GM19099 (cell line): ENCODE results near the gene ARL15.

ENCODE experiments used
- POLR2A ChIP-seq: IDR thresholded peaks from 3 replicates; pipeline ENCODE4 v1.6.1; 2011; ENCODE audit warnings: low read depth; ENCODE audit not compliant: insufficient read length; ENCODE audit errors: extremely low read depth

ARL15 gene

DNA sequence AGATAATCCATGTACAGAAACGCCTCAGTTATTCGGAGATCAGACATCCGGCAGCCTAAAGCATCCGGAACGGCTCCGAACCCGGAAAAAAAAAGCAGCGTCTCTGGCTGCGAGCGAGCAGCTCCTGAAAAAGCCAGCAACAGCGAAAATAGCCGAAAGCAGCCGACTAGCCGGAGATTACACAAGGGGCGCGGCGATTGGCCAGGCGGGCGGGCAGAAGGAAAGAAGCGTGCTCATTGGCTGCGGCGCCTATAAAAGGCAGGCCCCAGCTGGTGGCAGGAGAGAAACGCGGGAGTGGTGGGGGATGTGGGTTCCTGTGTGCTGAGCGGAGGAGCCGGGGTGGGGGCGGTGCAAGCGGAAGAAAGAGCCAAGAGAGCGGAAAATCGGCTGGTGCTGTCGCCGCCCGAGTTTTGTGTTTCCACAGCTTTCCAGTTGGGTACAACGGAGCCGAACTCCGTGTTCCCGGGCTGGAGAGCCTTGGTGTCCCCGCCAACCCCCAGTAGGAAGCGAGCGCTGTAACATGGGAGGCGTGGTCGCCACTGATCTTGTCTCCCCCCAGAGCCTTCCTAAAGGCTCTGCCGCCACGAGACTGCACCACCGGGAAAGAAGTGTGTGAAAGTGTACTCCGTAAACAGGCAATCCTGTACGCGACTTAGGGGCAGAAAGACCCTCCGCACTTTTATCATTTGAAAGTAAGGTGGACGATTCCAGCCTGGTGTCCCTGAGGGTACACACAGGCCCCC is at the start of gene ARL15:
ARL15 (minus strand) TSS at position 141 of the 743 bp plus-strand sequence.
- peak; percentile 98 for TF ChIP-seq POLR2A

DNA sequence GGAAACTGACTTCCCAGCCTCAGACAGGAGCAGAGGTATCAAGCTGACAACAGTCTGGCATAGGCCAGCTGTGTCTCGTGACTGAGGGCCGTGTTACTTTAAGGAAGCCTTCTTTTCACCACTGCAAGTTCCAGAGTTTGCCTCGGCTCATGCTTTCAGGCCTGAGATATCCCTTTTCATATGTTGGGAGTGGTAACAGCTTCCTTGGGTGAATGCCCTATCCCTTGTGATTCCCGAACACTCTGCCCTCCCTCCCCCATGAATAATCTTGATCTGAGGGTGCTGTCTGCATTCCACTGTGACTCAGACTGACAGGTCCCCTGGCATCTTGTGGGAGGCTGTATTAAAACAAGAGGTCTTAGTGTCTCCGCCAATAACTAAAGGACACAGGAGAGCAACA is 49.7 kb upstream of the ARL15 start:
- TF ChIP-seq POLR2A: no peak

DNA sequence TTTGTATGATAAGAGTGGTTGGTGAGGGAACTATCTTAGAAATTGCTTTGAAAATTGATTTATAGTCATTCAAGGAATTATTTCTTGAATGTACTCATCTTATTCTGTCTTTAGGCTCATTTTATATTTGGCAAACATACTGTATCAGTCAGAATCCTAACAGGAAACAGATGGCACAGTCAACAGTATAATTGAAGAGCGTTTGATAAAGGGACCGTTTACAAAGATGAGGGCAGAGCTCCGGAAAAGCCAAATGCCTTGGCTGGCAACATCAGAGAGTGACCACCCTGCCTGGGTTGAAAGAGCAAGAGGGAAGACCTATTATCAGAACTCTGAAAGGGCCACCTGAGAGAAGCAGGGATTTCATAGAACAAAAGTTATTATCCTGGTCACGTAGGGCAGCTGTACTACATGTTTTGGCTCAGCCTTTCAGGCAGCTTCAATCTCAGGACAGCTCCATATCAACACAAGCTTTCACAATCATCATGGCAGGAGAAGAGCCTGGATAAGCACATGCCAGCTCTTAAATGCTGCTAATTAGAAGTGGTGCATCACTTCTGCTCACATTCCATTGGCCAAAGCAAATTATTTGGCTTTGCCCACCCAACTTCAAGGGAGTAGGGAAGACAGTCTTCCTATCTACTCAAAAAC is 47.2 kb upstream of the ARL15 start:
- TF ChIP-seq POLR2A: no peak

DNA sequence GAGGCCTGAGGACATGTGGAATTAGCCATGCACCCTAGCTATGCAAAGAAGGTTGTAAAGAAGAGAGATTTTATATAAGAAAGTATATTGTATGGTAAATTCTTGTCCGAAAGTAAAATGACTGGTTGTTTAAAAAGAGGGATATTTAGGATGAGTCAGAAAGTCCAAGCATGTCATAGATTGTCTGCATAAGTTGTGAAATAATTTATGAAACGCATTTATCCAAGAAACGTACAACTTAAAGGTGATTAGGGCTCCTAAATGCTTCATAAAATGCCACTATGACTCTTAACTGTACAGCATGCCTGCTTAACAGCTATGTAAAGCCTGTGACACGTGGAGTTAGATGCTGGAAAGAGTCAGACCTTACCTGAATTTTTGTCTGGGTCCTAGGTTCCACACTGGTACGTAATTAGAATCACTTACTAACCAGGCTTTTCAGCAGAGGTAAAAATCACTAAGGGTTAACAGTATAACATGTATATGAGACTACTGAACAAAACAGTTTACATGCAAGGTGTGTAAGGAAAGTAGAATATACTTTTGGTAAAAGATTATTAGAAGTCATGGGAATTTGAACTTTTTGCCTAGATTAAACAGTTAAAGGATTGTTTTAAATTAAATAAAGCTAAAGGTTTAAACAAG is 37.0 kb upstream of the ARL15 start:
- no peak for TF ChIP-seq POLR2A

DNA sequence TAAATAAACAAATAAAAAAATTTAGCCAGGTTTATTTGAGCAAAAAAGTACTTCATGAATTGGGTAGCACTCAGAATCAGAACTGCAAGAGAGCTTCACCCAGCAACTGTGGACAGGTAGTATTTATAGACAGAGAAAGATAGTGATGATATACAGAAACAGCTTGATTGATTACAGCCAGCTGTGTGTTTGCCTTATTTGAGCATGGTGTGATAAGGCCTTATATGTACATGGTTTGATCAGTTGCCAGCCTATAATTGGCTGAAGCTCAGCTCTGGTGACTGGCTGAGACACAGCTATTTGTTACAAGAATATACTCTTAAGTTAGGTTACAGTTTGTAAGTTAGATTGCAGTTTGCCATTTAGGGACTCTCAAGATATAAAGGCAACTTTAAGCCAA is 34.3 kb upstream of the ARL15 start:
- no peak for TF ChIP-seq POLR2A

DNA sequence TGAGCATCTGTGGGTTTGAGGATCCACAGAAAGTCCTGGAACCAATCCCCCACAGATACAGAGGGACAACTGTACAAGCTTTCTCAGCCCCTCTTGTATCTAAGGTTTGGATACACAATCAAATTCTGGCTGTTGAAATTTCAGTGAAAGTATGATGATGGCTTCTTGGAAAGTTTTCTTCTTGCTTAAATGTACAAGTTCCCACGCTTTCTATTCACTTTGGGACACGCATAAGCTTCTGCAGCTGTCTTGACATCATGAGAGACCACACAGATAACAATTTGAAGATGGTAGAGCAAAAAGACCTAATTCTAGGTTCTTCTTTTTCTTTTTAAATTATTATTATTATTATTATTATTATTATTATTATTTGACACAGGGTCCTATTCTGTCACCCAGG is 31.6 kb upstream of the ARL15 start:
- TF ChIP-seq POLR2A: no peak

DNA sequence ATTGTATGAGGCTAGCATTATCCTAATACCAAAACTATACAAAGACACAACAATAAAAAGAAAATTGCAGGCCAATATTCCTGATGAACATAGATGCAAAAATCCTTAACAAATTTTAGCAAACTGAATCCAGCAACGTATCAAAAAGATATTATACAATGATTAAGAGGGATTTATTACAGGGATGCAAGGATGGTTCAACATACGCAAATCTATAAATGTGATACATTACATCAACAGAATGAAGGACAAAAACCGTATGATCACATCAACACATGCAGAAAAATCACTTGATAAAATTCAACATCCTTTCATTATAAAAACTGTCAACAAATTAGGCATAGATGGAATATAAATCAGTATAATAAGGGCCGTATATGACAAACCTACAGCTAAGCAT is 27.1 kb upstream of the ARL15 start:
- no peak for TF ChIP-seq POLR2A

DNA sequence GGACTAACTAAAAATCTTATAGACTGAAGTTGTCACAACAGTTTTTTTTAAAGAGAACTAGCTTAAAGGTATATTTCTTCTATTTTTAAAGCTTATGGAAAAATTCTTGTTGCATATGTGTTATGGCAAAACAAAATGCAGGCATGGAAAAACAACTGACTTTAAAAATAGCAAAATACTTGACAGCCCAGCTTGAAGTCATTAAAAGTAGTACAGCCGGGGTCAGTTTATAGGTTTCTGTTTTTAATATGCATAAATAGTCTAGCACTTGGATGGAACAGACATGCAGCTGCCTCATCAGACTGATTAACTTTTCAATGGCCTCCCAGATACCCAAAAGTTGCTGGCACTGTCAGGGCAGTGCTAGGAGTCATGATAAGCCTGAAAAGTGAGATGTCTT is 22.3 kb upstream of the ARL15 start:
- TF ChIP-seq POLR2A: no peak

DNA sequence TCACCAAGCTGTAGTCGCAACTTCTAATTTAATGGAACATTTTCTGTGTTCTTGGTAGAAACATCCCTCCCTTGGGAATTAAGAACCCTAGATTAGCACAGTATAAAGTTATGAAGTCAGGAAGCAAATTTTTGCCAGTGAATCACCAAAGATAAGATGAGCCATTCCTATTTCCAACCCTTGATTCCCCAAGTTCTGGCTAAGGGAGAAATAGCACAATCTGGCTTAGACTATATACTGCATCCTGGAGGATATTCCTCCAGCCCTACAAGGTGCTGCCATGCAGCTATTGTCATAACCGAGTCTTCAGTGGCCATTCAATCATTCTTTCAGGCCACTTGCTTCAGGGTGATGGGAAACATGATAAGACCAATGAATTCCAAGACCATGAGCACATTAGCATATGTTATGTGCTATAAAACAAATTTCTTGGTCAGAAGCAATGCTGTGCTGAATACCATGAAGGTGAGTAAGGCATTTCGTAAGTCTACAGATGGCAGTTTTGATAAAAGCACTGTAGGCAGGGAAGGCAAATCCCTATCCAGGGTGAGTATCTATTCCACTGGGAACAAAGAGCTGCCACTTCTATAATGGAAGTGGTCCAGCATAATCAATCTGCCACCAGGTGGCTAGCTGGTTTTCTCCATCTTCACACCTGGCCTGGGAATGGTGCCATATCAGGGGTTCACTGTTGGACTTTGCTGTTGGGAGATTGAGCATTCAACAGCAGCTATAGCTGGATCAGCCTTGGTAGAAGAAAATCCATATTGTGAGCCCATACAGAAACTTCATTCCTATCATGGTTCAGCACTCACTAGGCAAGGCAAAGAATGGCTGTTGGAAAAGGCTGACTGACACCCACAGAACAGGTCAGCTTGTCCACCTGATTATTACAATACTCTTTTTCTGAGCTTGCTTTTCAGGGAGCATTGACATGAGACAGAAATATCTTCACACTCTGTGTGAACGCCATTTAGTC is 19.6 kb upstream of the ARL15 start:
- TF ChIP-seq POLR2A: no peak

DNA sequence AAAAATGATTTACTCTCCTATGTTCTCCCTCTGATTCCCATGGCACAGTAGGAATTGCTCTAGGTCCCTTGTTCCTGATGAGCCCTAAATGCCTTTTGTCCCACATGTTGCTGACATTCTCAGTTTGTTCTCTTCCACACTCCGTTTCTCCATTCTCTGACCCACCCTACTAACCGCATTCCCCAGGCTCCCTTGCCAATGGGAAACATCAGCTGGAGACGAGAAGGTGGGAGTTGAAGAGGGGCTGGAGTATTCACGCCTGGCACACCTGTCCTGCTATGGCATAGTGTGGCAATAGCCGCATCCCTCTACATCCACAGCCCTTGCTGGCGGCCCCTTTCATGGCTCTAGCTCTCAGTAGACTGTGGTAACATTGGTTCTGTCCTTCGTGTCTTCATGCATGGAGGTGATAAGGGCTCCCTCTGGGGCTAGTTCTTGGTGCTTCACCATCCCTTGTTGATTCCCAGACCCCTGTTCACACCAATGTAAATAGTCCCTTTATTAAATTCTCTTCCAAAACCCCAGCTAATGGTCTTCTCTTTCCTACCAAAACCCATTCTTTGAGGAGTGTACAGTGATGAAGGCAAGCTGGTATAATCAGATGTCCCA is 16.4 kb upstream of the ARL15 start:
- no peak for TF ChIP-seq POLR2A

DNA sequence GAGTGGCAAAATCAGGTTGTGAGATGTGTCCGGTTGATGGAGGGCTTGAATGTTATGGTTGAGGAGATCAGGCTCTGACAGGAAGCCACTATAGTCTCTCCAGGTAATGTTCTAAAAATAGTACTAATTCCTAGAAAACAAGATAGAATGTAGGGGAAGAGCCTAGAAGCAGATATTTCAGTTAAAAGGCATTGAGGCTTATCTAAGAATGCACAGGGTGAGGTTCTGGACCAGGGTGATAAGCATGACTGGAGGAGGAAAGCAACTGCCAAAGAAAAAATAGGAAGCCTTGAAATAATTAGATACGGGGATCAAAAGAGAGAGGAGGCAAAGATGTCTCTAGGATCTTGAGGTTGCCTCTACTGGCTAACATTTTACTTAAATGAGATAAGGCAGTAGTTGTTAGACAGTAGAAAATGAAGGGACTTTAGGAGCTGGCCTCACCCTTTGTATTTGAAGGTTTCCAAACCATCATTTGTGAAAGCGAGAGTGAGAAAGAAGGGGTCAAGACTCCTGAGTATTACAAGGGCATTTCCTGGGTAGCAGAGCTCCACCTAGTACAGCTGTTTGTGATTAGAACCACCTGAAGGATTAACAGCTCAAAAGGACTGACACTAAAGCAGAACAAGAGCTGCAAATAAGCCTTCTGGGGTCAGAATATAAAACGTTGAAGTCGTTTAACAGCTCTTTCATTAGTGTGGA is 15.4 kb upstream of the ARL15 start:
- TF ChIP-seq POLR2A: no peak

DNA sequence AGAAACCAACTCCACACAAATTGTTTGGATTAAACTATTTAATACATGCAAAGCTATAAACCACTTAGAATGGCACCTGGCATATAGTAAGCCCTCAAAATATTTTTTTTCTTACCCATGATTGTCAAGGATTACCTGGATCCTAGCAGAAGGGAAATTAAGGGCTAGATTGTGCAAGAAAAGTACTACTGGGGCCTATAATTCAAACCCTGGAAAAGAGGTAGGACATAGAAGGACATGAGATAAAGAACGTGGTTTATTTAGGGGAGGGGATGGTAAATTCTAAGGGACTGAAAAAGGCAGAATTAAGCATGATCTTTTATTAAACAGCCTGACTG is 14.9 kb upstream of the ARL15 start:
- TF ChIP-seq POLR2A: no peak

DNA sequence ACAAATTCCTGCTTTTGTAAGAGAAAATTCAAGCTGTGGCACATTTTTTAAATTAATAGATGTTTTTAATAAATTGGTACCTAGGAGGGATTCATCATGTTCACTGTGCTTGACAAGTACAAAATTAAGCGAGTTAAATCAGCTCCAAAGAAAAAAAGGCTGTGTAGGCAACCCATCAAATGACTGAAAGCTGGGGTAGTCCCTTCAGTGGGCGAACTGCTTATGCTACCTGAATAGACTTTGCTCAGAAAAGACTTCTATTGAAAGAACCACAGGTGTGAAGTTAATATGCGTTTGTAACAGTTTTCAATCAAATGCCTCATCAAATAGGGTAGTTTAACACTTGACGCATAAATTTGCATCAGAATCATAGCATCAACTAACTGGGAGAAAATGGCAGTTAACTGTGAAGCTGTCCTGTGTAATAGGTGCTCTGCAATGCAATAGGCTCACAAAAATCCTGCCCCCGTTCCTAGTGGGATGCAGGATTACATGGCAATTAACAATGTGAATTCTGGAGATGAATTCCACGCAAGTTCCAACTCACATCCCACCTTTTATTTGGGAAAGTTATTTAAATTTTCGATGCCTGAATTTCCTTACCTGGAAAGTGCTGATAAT is 14.4 kb upstream of the ARL15 start:
- no peak for TF ChIP-seq POLR2A

DNA sequence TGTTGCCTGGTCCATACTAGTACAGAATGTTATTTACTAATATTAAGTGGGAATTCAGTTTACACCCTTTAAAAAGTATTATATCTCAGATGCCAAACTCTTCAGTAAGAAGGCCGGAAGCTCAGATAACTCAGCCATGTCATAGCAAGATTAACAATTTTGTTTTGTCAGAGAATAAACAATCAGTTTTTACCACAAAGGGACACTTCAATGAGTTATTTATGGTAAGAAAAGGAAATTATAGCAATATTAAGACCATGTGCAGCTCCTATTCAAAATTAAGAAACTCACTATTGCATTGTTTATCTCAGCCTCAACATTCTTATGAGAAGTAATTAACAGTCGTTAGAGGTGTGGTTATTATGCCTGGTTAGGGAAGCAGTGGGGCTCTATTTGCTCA is 13.1 kb upstream of the ARL15 start:
- no peak for TF ChIP-seq POLR2A
